Airway epithelial cell (primary cell): Measurements from ENCODE around the gene PP2D1. TPM values are rescaled to one million over a fixed set of nuclear protein-coding genes. Genes with fewer than 3 reads are reported as not detected.

Source experiments
- total RNA-seq: library from RNA; depleted of rRNA; stranded (reverse); fragments of >200 nt; gene quantifications from 2 replicates; pipeline ENCODE4 v1.2.3, GENCODE V29; 2015

PP2D1 gene
- total RNA-seq, result not detected in 2 replicates

DNA sequence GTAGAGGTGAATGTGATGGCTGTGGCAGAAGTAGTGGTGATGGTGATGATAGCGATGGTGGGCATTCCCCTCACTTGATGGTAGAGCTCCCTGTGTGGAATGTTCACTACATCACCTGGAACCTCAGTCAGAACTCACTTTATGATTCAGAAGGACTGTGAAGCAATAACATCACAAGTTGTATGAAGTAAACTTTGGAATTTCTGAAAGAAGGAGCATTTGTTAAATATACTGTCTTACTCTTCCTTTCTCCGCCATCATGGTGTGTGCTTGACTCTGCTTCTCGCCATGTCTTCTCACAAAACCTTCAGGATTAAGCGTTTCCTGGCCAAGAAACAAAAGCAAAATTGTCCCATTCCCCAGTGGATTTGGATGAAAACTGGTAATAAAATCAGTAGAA, at the start of gene PP2D1:
Gene PP2D1, minus strand, starts transcription at position 101 of the 400 bp plus-strand sequence. CDS start 192 bp downstream, outside the sequence.

GRCh38 chr3:20039765-20040547, 27.9 kb upstream of the PP2D1 start, which contains the start of gene KAT2B:
Gene KAT2B (plus strand): TSS chr3:20040446. CDS start chr3:20040478, 32 bp downstream.

DNA sequence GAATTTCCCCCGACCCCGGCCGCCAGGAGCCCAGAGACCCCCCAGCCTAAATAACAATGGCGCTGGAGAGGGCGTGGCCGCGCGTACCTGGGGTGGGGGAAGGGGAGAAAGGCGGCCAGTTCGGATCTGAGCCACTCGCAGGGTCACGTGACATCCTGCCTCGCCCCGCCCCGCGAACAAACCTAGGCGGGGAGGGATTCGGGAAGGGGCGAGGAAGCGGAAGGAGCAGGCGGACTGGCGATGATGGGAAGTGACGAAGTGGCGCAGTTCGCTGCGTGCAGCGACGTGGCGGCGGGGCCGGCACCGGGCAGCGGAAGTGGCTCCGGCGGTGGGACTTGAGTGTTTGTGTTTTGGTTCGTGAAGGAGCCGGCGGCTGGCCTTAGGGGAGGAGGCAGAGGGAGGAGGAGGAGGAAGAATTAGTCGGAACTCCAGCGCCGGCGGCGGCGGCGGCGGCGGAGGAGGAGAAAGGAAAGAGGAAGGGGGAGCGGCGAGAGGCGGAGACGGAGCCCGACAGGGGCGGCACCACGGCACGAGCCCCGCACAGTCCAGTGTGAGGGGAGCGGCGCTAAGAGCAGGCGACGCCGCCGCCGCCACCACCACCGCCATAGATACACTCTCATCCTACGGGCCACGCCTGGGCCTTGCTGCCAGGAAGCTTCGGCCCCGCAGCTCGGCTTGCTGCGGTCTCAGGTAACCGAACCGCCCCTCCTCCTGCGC, 65.1 kb downstream of the PP2D1 start, which contains the start of gene RAB5A:
Gene RAB5A, plus strand, starts transcription at position 266 of the 717 bp plus-strand sequence. CDS start 3,802 bp downstream, outside the sequence.

Other genes starting within 250 kb of the PP2D1 start
- gene EFHB, start 78.0 kb downstream of the PP2D1 start, total RNA-seq, result 0.35 TPM in 1 of 2 replicates, not detected in the other
- gene RAB5A, start 65.2 kb downstream of the PP2D1 start, total RNA-seq, result 31.6 and 62.3 TPM in 2 replicates
- 2.0 and 5.5 TPM in 2 replicates for gene KAT2B, start 28.2 kb upstream of the PP2D1 start, total RNA-seq
- gene SGO1, start 173.9 kb upstream of the PP2D1 start, total RNA-seq, result 4.8 and 6.7 TPM in 2 replicates